H1 (cell line): ENCODE measurements around the gene RAP1B. TPM values are rescaled to one million over a fixed set of nuclear protein-coding genes. Genes with fewer than 3 reads are reported as not detected.

ENCODE experiments used
- BRCA1 ChIP-seq: IDR thresholded peaks from 2 replicates; pipeline ENCODE4 v1.6.1; 2012; ENCODE audit warnings: low read depth, low read length, improper control_type of control experiment
- CBX8 ChIP-seq: fragments of 300-800, 300-1000 bp; sonication (generic); IDR thresholded peaks from 2 replicates; pipeline ENCODE4 v1.7.1; 2016; ENCODE audit warnings: low read depth, low read length, borderline replicate concordance
- EZH2 ChIP-seq: fragments of 200-600 bp; sonication (generic); IDR thresholded peaks from 2 replicates; pipeline ENCODE4 v1.7.1; 2012; ENCODE audit warnings: low read depth, mild to moderate bottlenecking, moderate library complexity, low read length, inconsistent platforms; ENCODE audit not compliant: severe bottlenecking
- FOSL1 ChIP-seq: IDR thresholded peaks from 2 replicates; pipeline ENCODE4 v1.6.1; 2011; ENCODE audit warnings: mild to moderate bottlenecking, low read depth, low read length, moderate library complexity; ENCODE audit not compliant: insufficient read depth
- HDAC2 ChIP-seq, 2 experiments: fragments of 300-600 bp in 1 of 2; sonication (generic) in 1 of 2; IDR thresholded peaks; 2 replicates each; pipeline ENCODE4 v1.6.1; 2011 to 2012; ENCODE audit warnings: low read depth in 2 of 2, low read length in 2 of 2, mild to moderate bottlenecking in 2 of 2, moderate library complexity in 2 of 2, borderline replicate concordance in 1 of 2, inconsistent platforms in 1 of 2
- KDM4A ChIP-seq: IDR thresholded peaks from one replicate; pipeline ENCODE4 v1.7.1; 2012; ENCODE audit warnings: low read depth, mild to moderate bottlenecking, moderate library complexity, low read length, inconsistent platforms; ENCODE audit not compliant: severe bottlenecking
- KDM5A ChIP-seq: fragments of 200-600 bp; IDR thresholded peaks from 2 replicates; pipeline ENCODE4 v1.7.1; 2012; ENCODE audit warnings: mild to moderate bottlenecking, low read length, inconsistent platforms, mixed read lengths
- YY1 ChIP-seq: IDR thresholded peaks from 2 replicates; pipeline ENCODE4 v1.6.1; 2011; ENCODE audit warnings: low read depth, mild to moderate bottlenecking, low read length
- polyA plus RNA-seq, 7 experiments: library from polyadenylated mRNA; depleted of rRNA in 3 of 7; stranded (reverse) in 5 of 7; unstranded in 2 of 7; fragments of >200 nt in 5 of 7; fragments of 200-250 nt in 2 of 7; gene quantifications; 1 replicate in 5 of 7; 2 replicates in 1 of 7; 4 replicates in 1 of 7; pipeline versions ENCODE4 v1.2.1 to v1.2.3, GENCODE V29; 2011 to 2013; ENCODE audit warnings: missing spikeins in 2 of 7, mixed read lengths in 2 of 7
- total RNA-seq: library from RNA; stranded (reverse); fragmentation: NEBNext Ultra II Directional; extraction: Animal tissue kit (Norgen Biotek cat#: 25700); gene quantifications from 2 replicates; pipeline ENCODE4 v1.2.1, GENCODE V29; 2021
- TF ChIP-seq, protein P1 (sequence below): fragments of 300-600 bp; sonication (generic); IDR thresholded peaks from 2 replicates; pipeline ENCODE4 v1.7.1; 2012; ENCODE audit warnings: low read length, moderate library complexity, mild to moderate bottlenecking, inconsistent platforms; ENCODE audit not compliant: insufficient replicate concordance

Gene RAP1B
- total and polyA plus RNA-seq, 2 of the 8 experiments (the other 6 are each of a cell fraction or from before 2014, with no cell fraction given): 61.4 to 112 TPM

DNA sequence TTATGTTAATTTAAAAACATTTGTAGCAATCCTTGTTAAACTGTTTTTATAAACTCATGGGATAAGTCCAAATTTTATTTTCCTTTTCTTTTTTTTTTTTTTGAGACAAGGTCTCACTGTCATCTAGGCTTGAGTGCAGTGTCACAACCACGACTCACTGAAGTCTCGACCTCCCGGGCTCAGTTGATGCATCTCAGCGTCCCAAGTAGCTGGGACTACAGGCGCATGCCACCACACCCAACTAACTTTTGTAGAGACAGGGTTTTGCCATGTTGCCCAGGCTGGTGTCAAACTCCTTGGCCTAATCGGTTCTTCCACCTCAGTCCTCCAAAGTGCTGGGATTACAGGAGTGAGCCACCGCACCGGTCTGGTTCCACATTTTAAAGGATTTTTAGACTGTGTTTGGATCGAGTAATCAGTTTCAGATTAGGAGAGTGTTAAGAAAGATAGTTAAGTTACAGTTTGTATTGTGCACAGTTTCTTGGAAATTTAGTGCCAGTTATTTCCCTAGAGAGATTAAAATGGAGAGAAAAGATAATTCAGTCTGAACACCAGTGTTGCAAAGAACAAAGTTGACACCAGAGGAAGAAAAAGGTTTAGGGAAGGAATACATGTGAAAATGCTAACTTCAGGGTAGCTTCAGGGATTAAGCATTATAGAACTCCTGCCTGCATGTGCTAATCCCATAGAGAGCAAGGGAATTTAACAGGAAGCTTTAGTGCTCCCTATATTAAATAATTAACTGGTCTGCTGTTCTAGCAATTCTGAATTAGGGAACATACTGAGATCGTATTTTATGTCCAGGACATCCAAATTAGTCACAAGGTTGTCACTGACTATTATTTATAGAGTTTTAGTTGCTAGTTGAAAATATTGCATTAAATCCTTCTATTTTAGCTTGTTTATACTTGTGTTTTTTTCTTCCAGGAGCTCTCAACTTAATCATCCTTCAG lies 10.1 kb downstream of the RAP1B start (continued):
- TF ChIP-seq, protein P1, sequence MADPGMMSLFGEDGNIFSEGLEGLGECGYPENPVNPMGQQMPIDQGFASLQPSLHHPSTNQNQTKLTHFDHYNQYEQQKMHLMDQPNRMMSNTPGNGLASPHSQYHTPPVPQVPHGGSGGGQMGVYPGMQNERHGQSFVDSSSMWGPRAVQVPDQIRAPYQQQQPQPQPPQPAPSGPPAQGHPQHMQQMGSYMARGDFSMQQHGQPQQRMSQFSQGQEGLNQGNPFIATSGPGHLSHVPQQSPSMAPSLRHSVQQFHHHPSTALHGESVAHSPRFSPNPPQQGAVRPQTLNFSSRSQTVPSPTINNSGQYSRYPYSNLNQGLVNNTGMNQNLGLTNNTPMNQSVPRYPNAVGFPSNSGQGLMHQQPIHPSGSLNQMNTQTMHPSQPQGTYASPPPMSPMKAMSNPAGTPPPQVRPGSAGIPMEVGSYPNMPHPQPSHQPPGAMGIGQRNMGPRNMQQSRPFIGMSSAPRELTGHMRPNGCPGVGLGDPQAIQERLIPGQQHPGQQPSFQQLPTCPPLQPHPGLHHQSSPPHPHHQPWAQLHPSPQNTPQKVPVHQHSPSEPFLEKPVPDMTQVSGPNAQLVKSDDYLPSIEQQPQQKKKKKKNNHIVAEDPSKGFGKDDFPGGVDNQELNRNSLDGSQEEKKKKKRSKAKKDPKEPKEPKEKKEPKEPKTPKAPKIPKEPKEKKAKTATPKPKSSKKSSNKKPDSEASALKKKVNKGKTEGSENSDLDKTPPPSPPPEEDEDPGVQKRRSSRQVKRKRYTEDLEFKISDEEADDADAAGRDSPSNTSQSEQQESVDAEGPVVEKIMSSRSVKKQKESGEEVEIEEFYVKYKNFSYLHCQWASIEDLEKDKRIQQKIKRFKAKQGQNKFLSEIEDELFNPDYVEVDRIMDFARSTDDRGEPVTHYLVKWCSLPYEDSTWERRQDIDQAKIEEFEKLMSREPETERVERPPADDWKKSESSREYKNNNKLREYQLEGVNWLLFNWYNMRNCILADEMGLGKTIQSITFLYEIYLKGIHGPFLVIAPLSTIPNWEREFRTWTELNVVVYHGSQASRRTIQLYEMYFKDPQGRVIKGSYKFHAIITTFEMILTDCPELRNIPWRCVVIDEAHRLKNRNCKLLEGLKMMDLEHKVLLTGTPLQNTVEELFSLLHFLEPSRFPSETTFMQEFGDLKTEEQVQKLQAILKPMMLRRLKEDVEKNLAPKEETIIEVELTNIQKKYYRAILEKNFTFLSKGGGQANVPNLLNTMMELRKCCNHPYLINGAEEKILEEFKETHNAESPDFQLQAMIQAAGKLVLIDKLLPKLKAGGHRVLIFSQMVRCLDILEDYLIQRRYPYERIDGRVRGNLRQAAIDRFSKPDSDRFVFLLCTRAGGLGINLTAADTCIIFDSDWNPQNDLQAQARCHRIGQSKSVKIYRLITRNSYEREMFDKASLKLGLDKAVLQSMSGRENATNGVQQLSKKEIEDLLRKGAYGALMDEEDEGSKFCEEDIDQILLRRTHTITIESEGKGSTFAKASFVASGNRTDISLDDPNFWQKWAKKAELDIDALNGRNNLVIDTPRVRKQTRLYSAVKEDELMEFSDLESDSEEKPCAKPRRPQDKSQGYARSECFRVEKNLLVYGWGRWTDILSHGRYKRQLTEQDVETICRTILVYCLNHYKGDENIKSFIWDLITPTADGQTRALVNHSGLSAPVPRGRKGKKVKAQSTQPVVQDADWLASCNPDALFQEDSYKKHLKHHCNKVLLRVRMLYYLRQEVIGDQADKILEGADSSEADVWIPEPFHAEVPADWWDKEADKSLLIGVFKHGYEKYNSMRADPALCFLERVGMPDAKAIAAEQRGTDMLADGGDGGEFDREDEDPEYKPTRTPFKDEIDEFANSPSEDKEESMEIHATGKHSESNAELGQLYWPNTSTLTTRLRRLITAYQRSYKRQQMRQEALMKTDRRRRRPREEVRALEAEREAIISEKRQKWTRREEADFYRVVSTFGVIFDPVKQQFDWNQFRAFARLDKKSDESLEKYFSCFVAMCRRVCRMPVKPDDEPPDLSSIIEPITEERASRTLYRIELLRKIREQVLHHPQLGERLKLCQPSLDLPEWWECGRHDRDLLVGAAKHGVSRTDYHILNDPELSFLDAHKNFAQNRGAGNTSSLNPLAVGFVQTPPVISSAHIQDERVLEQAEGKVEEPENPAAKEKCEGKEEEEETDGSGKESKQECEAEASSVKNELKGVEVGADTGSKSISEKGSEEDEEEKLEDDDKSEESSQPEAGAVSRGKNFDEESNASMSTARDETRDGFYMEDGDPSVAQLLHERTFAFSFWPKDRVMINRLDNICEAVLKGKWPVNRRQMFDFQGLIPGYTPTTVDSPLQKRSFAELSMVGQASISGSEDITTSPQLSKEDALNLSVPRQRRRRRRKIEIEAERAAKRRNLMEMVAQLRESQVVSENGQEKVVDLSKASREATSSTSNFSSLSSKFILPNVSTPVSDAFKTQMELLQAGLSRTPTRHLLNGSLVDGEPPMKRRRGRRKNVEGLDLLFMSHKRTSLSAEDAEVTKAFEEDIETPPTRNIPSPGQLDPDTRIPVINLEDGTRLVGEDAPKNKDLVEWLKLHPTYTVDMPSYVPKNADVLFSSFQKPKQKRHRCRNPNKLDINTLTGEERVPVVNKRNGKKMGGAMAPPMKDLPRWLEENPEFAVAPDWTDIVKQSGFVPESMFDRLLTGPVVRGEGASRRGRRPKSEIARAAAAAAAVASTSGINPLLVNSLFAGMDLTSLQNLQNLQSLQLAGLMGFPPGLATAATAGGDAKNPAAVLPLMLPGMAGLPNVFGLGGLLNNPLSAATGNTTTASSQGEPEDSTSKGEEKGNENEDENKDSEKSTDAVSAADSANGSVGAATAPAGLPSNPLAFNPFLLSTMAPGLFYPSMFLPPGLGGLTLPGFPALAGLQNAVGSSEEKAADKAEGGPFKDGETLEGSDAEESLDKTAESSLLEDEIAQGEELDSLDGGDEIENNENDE: no peak
- TF ChIP-seq CBX8 (no peak), EZH2 (no peak), KDM4A (no peak), BRCA1 (no peak), KDM5A (no peak), FOSL1 (no peak), YY1 (no peak), HDAC2 (IDR thresholded peaks at IDR 0.05; ENCODE audit: borderline replicate concordance in 1 of 2, low read depth in 2 of 2, low read length in 2 of 2) (no peak)
